GM12872 (cell line): ENCODE measurements around the gene FAM184B.

Experiments
- CTCF ChIP-seq: IDR thresholded peaks from 3 replicates; pipeline ENCODE4 v1.5.1; 2011; ENCODE audit warnings: low read depth, mild to moderate bottlenecking, low read length, moderate library complexity; ENCODE audit not compliant: insufficient read depth

The FAM184B gene

GRCh38 chr4:17811078-17811603, 29.7 kb upstream of the FAM184B start:
- no peak for TF ChIP-seq CTCF

DNA sequence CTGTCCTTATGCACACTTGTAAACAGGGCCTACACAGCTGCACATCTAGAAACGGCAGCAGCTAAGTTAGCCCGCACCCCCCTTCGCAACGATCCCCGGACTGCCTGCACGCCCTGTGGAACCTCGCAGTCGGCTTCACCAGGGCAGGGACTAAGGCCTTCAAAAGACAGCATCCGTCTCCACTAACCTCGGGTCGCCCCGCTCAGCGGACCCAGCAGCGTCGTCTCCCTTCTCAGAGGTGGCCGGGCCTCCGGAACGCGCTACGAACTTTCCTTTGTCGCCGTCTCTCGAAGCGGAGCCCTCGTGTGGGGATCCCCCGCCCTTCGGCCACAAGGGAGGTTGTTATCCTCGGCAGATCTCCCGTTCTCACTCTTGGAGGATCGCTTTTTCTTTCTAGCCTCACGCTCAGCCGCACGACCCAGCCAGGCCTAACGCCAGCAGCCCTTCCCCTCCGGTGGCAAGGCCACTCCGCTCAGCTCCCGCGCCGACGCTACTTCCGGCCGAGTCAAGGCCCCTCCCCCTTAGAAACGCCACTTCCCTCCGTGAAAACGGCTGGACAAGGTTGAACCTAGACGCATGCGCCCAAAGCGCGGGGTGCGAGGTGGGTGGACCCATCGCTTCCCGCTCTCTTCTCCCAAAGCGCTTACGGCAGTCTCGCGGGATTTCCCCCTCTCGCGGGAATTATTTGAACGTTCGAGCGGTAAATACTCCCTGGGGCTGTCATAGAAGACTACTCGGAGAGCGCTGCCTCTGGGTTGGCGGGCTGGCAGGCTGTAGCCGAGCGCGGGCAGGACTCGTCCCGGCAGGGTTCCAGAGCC, 29.0 kb upstream of the FAM184B start, which contains the start of the genes DCAF16 and NCAPG:
DCAF16 (minus strand) TSS at position 498 of the 818 bp plus-strand sequence. CDS start 6,616 bp downstream, outside the sequence.
NCAPG (plus strand) TSS at position 720 of the 818 bp plus-strand sequence. CDS start 99 bp downstream, outside the sequence.
- TF ChIP-seq CTCF = no peak

GRCh38 chr4:17809667-17810066, 28.2 kb upstream of the FAM184B start:
- TF ChIP-seq CTCF = no peak

GRCh38 chr4:17807446-17807845, 26.0 kb upstream of the FAM184B start:
- TF ChIP-seq CTCF = no peak

DNA sequence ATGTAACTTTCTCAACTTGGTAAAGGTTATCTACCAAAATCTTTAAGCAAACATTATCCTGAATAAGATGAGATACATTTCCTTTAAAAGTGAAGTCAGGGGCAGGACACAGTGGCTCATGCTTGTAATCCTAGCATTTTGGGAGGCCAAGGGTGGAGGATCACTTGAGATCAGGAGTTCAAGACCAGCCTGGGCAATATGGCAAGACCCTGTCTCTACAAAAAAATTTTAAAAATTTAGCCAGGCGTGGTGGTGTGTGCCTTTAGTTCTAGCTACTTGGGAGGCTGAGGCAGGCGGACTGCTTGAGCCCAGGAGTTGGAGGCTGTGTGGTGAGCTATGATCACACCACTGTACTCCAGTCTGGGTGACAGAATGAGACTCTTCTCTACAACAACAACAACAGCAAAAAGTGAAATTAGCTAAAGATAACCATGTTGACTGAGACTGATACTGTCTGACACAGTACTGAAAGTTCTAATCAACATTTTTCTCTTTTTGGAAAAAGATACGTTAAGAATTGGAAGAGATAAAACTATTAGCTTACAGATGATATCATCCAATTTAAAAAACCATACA, 24.2 kb upstream of the FAM184B start:
- TF ChIP-seq CTCF = no peak

- TF ChIP-seq CTCF = no peak
These were observed 16.4 kb upstream of the FAM184B start for GRCh38 chr4:17797808-17798207.

GRCh38 chr4:17794730-17795129, 13.3 kb upstream of the FAM184B start:
- no peak for TF ChIP-seq CTCF
